HG03575 (cell line): Measurements from ENCODE around the gene RRAD.
"Not testable (repeated sequence)": the region's sequence is repeated elsewhere in the genome, so short reads cannot be mapped to it uniquely, and the experiment has no call there.

Source experiments
- ATAC-seq: cut with Tn5 transposase; IDR thresholded peaks from one replicate; pipeline ENCODE4 v1.9.1; 2021; ENCODE audit not compliant: unreplicated experiment, insufficient number of reproducible peaks, low FRiP score; ENCODE audit errors: extremely low read depth

RRAD gene

GRCh38 chr16:66925322-66925840 lies at the start of gene RRAD:
TSS of gene RRAD (minus strand) at chr16:66925535. CDS start at chr16:66925179, 356 bp downstream.
- ATAC-seq: no peak

DNA sequence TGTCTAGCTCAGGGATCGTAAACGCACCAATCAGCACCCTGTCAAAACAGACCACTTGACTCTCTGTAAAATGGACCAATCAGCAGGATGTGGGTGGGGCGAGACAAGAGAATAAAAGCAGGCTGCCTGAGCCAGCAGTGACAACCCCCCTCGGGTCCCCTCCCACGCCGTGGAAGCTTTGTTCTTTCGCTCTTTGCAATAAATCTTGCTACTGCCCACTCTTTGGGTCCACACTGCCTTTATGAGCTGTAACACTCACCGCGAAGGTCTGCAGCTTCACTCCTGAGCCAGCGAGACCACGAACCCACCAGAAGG lies 49.6 kb upstream of the RRAD start:
- ATAC-seq: not testable (repeated sequence)

GRCh38 chr16:66974156-66974931 lies 49.0 kb upstream of the RRAD start:
- ATAC-seq: not testable (repeated sequence)

DNA sequence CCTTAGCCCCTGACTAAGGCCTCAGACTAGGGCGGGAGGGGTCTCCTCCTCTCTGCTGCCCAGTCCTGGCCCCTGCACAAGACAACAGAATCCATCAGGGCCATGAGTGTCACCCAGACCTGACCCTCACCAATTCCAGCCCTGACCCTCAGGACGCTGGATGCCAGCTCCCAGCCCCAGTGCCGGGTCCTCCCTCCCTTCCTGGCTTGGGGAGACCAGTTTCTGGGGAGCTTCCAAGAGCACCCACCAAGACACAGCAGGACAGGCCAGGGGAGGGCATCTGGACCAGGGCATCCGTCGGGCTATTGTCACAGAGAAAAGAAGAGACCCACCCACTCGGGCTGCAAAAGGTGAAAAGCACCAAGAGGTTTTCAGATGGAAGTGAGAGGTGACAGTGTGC lies 48.4 kb upstream of the RRAD start:
- ATAC-seq: no peak

DNA sequence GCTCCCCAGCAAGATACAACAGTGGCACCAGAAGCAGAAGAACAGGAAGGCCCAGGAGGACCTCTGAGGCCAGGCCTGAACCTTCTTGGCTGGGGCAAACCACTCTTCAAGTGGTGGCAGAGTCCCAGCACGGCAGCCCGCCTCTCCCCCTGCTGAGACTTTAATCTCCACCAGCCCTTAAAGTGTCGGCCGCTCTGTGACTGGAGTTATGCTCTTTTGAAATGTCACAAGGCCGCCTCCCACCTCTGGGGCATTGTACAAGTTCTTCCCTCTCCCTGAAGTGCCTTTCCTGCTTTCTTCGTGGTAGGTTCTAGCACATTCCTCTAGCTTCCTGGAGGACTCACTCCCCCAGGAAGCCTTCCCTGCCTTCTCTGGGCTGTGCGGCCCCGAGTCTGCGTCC lies 47.6 kb upstream of the RRAD start:
- ATAC-seq: no peak

DNA sequence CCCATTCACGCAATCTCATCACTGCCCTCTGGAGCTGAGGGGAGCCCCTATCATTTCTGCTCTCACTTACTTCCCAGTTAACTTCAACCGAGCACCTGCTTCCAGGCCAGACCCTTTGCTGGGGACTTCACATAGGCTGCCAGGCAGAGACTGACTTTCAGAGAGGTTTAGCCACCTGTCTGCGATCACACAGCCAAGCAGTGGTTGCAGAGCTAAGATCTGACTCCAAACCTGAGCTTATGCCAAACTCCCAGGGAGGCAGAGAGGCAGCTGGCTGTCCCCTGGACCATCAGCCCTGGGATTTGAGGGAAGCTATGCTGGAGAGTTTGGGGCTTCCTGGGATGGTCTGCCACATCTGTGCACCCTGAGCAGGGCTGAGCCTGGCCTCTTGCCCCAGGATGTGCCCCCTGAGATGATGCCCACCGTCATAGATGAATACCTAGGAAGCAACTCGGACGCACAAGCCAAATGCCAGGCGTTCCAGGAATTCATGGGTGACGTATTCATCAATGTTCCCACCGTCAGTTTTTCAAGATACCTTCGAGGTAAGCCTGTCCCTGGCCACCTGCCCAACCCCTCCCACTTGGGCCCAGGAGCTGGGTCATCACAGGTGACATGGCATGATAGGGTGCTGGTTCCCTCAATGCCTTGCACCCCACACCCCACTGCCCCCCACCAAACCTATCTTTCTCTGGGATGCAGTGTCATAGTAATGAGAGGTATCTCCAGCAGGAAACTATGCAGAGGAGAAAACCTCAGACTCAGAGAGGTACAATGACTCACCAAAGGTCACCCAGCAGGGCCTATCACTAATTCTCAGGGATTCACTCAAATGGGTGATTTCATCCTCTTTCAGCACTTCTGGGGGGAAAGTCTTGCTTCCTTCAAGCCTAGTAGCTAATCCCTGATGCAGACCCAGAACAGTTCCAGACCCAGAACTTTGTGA lies 45.7 kb upstream of the RRAD start:
- no peak for ATAC-seq

GRCh38 chr16:66968847-66969246 lies 43.5 kb upstream of the RRAD start:
- ATAC-seq: no peak

- no peak for ATAC-seq
Observed at GRCh38 chr16:66964049-66964448, 38.7 kb upstream of the RRAD start.

DNA sequence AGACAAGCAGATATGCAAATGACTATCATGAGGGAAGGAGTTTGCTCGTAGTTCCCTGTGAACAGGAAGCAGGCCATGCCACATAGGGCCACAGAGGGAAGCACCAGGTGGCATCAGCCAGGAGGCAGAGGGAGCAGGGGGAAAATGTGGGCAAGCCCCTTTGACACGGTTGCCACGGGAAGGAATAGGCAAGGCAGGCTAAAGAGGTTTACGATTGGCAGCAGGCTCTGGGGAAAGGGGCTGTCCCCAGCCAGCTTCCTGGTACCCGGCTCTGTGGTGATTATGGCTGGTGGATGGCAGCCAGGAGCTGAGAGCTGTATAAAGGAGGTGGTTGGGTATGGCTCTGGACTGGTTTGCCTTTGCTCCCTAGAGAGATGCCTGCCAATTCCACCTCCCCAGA lies 36.6 kb upstream of the RRAD start:
- ATAC-seq: no peak

DNA sequence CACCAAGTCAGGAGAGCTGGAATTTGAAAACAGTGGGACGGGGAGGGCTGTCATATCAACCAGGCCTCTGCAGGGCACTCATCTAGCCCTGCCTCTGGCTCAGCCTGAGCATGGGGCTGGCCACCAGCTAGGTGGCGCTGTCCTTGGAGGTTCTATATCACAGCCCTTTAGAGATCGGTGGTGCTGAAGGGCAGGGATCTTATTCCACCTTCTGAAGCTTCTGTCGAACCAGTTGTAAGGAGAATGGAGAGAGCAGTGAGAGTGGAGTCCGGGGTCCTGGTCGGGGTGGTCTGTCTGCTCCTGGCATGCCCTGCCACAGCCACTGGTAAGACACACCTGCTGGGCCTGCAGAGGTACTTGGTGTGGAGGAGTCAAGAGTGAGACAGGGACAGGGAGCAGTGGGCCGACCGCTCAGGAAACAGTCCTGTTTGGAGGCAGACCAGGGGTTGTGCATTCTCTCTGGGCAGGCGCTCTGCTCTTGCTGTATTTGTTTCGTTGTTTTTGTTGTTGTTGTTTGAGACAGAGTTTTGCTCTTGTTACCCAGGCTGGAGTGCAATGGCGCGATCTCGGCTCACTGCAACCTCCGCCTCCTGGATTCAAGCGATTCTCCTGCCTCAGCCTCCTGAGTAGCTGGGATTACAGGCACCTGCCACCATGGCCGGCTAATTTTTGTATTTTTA lies 35.9 kb upstream of the RRAD start, which contains the start of gene CES3:
CES3 (plus strand) TSS at position 202 of the 680 bp plus-strand sequence; CDS start at position 244, 42 bp downstream.
- no peak for ATAC-seq

DNA sequence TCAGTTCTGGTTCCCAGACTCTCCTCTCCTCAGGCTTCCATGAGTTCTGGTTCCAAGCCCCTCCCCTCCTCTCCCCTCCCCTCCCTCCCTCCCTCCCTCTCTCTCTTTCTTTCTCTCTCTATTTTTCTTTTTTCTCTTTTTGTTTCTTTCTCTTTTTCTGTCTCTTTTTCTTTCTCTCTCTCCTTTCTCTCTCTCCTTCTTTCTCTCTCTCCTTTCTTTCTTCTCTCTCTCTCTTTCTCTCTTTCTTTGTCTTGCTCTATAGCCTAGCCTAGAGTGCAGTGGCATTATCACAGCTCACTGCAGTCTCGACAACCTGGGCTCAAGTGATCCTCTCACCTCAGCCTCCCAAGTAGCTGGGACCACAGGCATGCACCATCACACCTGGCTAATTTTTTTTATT lies 34.9 kb upstream of the RRAD start:
- no peak for ATAC-seq

DNA sequence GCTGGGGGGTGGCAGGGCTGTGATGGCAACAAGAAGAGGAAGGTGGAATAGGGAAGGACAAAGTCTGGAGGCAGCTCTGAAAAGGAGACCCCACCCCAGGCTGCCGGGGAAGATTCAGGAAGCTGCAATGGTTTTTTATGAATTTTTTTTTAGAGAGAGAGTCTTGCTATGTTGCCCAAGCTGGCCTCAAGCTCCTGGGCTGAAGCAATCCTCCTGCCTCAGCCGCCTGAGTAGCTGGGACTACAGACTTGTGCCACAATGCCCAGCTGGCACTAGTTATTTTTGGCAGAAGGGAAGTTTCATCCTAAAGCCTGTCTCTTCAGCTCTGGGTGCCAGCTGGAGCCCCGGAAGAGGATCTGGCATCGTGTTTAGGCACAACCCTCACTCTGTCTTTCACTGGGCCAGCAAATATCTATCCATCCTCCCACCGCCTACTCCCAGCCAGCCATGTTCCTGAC lies 34.4 kb upstream of the RRAD start:
- no peak for ATAC-seq

DNA sequence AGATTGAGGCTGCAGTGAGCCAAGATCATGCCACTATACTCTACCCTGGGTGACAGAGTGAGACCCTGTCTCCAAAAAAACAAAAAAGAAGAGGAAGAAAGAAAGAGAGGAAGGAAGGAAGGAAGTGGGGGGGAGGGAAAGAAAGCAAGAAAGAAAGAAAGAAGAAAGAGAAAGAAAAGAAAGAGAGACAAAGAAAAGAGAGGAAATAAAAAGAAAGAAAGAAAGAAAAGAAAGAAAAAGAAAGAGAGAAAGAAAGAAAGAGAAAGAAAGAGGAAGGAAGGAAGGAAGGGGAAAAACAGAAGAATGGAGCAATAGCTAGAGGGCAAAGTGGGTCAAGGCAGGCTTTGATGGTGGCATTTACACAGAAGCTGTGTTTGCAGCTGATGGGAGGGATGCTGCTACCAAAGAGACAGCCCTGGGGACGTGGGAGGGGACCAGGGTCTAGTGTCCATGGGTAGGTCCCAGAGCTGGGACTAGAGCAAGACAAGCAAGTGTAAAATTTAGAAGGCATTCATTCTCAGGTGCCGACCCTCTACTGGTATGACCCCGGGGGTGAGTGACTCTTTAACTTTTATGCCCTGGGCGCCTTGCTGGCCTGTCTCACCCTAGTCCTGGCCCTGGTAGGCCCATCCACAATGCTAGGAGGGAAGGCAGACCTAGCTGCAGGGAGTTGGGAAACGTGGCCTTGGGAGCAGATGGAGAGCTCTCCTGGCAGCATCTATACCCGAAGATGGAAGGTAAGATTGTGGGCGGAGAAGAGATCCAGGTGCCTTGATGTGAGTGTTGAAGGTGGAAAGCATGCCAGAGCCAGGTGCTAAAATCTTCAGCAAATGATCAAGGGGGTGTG lies 33.7 kb upstream of the RRAD start:
- no peak for ATAC-seq

GRCh38 chr16:66956154-66956457 lies 30.8 kb upstream of the RRAD start:
- ATAC-seq: not testable (repeated sequence)

- ATAC-seq: not testable (repeated sequence)
Observed at GRCh38 chr16:66955363-66956153, 30.2 kb upstream of the RRAD start.

DNA sequence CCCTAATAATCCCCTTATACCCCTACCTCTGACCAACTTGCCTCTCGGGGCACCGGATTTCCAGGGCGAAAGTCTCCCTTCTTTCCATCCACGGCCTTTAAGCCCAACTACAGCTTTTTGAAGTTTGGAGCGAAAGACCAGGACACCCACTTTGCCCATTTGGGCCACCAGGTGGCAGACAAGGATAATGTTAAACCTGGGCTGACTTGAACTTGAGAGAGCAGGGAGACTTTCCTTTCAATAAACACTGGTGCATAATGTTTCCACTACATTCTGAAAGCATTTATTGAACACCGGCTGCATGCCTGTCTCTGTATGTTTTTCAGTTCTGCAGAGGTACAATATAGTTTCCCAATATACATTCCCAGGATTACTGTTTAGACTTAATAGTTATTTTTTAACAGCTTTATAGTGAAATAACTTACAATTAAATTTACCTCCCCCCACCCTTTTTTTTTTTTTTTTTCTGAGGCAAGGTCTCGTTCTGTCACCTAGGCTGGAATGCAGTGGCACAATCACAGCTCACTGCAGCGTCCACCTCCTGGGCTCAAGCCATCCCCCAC lies 28.8 kb upstream of the RRAD start:
- no peak for ATAC-seq

- no peak for ATAC-seq
Observed at GRCh38 chr16:66953462-66954096, 28.2 kb upstream of the RRAD start.
